T47D (cell line): ENCODE data around the gene KAT6B.

Source experiments
- DNase-seq, 2 experiments: peaks; one replicate each; pipeline versions ENCODE4 v3.0.0 to v3.0.0-alpha.2; 2011 to 2012; ENCODE audit warnings: low read depth in 1 of 2, low spot score in 1 of 2
- JUND ChIP-seq: IDR thresholded peaks from 2 replicates; pipeline ENCODE4 v1.6.1; 2012; ENCODE audit warnings: low read depth
- in situ Hi-C: cut with HindIII; loops from 2 replicates; pipeline ENCODE4 v1.10.0; 2016; ENCODE audit warnings: low sequenced_read_pairs, low pct_unique_long_range_greater_than_20kb

Gene KAT6B

DNA sequence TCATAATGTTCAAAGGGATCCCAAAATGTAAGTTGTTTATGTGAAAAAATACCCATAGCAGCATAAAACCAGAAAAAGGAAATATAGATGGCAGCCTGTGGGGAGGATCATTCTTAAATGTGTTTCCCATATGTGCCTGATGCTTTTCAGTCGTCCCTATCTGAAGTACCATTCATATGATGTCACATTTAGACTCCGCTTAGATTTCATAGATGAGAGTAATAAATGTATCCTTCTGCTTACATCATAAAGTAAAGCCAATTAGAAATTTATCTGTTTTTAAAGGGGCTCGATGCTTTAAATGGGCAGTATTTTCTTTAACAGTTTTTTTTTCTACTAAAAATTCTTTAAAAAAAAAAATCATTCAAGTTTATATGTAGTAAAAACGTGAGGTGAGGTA is 136.1 kb downstream of the KAT6B start:
- in situ Hi-C loops: no loop called here
- DNase-seq: no peak
- TF ChIP-seq JUND: no peak

DNA sequence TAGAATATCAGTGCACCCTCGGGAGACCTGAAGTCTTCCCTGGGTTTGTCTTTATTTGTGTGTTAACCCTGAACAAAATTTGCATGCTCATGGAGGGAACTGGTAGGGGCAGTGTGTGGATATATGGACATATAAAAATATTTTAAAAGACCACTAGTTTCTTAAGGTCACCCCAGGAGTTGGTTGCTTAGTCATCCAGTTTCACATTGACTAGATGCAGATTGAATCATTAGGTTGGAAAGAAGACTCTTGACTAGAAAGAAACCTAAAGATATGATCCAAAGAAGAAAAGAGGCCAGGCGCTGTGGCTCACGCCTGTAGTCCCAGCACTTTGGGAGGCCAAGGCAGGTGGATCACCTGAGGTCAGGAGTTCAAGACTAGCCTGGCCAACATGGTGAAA is 137.1 kb downstream of the KAT6B start:
- no peak for DNase-seq
- in situ Hi-C loops: no loop called here
- TF ChIP-seq JUND: no peak

DNA sequence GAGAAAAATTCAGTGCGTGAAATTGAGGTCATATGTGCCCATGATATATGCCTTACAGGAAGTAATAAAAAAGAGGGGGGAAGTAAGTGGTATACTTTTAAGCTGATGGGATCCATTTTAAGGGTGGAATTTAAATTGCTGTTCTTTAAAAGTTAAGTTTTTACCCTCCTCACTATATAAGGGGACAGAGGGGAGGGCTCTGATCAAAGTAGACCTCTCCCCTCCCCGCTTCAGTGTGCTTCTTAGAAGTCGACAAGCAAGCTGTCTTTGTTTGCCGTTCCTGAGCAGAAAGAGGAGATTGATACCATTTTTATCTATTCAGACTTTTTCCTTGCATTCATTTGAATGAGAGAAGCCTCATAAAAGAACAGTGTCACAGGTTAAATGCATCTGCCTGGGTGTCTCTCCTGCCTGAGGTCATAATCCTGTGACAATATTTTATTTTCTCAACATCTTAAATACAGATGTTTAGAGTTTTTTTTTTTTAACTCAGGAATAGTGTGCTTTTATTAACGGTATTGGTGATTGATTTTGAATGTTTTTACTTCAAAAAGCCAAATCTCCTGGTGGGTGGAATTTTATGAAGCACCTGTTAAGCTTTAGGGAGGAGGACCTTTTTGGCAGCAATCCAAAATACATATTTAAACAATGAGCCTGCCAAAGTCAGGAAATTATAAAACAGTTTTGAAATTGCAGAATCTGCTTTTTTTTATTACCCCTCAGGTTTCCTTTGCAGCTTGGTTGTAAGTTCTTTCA is 141.7 kb downstream of the KAT6B start:
- TF ChIP-seq JUND: no peak
- in situ Hi-C loops: no loop called here
- DNase-seq: peak in 1 of 2 experiments; percentile 34

DNA sequence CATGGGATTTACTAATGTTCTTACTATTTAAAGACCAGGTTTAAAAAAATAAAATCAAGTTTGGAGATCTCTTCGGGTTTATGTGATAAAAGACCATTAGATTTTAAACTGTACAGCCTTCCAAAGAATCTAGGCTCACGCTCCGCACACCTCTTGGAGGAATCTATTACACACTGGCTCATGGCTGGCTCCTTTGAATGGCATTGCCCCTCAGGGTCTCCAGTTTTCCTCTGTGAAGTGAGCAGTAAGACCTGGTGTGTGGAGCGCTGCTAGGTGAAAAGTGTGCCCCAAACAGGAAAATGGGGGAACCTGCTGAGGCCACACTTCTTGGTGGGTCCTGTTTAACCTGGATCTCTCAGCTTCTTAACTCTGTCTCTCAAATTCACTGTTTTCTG is 142.3 kb downstream of the KAT6B start:
- no peak for DNase-seq
- no peak for TF ChIP-seq JUND
- in situ Hi-C loops: no loop called here

DNA sequence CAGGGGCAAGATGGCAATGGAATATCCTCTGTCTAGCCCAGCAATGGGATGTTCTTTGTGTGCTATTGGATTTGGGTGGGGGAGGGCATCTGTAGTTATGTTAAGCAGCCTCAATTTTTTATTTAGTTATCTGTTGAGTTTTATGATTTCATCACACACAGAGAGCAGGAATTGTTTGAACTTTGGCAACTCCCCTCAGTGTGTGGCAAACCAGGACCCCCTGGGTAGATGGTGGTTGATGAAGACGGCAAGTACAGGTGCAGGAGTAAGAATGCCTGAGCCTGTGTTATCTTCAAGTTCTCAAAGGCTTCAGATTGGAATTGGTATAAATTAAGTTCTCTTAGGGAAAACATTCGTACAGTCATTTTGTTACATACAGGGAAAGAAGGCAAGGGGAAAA is 142.7 kb downstream of the KAT6B start:
- no peak for TF ChIP-seq JUND
- no peak for DNase-seq
- in situ Hi-C loops: no loop called here

GRCh38 chr10:74969530-74969929 is 143.1 kb downstream of the KAT6B start:
- TF ChIP-seq JUND: no peak
- DNase-seq: peak in 1 of 2 experiments; percentile 22
- in situ Hi-C loops: no loop called here

- no peak for DNase-seq
- no peak for TF ChIP-seq JUND
- in situ Hi-C loops: no loop called here
These were observed 147.5 kb downstream of the KAT6B start for GRCh38 chr10:74973741-74974392.

DNA sequence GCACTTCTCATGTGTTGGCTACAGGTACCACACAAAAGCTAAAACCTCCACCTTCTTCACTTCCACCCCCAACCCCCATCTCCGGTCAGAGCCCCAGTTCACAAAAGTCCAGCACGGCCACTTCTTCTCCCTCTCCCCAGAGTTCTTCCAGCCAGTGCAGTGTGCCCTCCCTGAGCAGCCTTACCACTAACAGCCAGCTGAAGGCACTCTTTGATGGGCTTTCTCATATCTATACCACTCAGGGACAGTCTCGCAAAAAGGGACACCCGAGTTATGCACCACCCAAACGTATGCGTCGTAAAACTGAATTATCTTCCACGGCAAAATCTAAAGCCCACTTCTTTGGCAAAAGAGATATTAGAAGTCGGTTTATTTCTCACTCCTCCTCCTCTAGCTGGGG is 149.4 kb downstream of the KAT6B start:
- no peak for DNase-seq
- TF ChIP-seq JUND: no peak
- in situ Hi-C loops: no loop called here

DNA sequence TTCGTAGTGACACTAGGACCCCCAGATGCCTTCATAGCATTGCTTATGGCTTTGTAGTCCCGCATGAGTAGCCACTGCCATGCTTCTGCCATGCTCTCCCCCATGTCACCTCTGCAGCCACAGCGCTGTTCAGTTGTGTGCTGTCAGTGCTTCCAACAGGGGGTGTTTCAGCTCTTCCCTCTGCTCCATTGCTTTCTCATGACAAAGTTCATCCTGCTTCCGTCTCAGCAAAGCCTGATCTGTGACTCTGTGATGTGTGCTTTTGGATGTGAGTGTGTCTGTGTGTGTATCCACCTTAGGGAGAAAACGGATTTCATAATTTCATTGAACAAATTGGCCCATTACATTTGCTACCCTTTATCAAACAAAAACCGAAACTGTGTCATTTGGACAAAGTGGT is 150.2 kb downstream of the KAT6B start:
- TF ChIP-seq JUND: no peak
- no peak for DNase-seq
- in situ Hi-C loops: no loop called here

DNA sequence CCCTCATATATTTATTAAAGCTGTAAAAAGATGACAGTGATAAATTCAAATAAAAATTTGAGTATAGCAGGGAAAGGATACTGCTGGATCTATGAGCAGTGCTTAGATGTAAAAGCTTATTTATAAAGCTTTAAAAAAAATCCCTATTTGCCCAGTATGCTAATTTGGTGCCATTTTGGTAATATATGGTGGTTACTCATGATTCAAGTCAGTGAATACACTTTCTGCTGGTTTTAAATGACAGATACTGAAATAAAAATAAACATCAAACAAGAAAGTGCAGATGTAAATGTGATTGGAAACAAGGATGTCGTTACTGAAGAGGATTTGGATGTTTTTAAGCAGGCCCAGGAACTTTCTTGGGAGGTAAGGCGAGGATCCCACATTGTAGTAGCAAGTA is 150.7 kb downstream of the KAT6B start:
- in situ Hi-C loops: no loop called here
- no peak for DNase-seq
- TF ChIP-seq JUND: no peak

GRCh38 chr10:74977913-74978847 is 151.8 kb downstream of the KAT6B start:
- DNase-seq: no peak
- in situ Hi-C loops: no loop called here
- TF ChIP-seq JUND: no peak

DNA sequence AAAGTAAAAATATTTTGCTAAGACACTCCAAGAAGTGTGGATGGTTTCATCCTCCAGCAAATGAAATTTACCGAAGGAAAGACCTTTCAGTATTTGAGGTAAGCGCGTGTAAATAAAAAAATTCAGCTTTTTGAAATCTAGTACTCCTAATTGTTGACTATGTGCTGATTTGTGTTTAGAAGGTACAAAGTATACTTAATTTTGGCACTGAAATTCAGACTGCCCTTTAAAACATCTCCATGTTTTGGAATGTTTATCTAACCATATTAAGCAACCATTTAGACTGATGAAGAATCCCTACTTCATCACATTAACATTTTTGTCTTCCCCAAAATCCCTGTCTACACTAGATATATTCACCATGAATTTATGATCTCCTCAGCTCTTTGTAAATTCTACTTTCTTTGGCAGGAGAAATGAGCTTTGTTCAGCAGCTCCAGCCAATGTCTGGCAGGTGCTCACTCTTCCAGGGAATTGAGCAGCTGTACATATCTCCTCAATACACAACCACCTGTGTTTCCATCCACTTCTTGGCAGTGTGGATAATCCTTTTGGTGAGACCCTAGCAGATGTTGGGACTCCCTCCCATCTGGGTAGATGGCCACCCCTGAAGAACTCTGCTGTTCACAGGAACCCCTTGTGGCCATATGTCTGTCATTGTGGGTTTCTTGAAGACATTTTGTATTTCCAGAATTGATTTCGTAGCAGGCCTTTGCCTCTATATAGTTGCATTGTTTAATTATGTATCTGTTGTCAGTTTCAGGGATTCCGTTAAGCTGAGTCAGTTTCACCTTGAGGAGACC is 155.6 kb downstream of the KAT6B start:
- no peak for DNase-seq
- no peak for TF ChIP-seq JUND
- in situ Hi-C loops: no loop called here

DNA sequence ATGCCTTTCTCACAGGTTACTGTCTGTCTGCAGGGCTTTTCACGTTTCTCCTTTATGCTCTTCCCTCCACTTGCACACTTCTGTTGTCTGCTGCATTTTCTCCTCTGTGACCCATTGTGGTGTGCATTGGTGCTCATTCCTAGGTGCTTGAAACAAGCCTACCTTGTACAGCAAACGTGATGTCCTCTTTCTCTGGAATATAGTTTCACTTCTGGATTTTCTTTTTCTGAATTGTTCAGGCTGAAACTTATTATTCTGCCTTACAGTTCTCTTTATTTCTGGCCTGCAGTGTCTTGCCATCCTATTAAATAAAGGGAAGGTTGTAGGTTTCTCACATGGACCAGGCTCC is 156.2 kb downstream of the KAT6B start:
- DNase-seq: no peak
- TF ChIP-seq JUND: no peak
- in situ Hi-C loops: no loop called here
